Measurements from ENCODE around the gene GAP43.

GAP43 gene

DNA sequence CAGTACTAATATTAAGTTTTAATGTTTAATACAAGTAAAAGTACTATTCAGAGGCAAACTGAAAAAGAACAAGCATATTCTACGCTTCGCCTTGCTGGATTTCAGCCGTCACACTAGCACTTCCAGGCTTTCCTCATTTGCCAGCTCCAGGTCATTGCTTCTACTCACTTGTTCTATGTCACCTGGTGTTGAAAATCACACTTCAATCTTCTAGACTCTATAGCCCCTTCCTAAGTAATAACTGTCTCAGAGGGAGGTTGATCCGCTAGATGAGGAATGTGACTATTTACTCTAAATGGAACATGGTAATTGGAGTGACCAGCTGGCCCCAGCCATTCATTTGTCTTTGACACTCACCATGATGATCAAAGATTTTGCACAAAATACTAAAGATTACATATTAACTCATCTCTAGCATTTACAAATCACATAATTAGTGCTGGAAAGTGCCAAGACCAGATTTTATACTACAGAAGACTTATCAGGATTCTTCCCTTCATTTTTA, 92.0 kb downstream of the GAP43 start:
- Histone ChIP-seq H3K27me3 (ENCODE audit: control insufficient read depth, low read length) (peaks cover 11% of the 10 kb centered on the region; the same call in 1 of the 2 replicates), H3K4me3 (ENCODE audit: low read length) (no peak overlapping the region), H3K36me3 (ENCODE audit: control insufficient read depth, low read length) (no peaks in the 10 kb centered on the region), H3K4me2 (ENCODE audit: low read length) (no peak overlapping the region), H3F3A (ENCODE audit: control insufficient read depth, insufficient read depth) (no peaks in the 10 kb centered on the region), H3K79me2 (ENCODE audit: control insufficient read depth, low read length) (no peaks in the 10 kb centered on the region), H4K20me1 (ENCODE audit: control insufficient read depth, insufficient read depth, low read depth, low read length) (no peaks in the 10 kb centered on the region), H3K9me2 (replicated peaks; ENCODE audit: control insufficient read depth, low read length) (no peaks in the 10 kb centered on the region), H3K9me3 (ENCODE audit: control insufficient read depth, insufficient read depth, low read length) (no peaks in the 10 kb centered on the region), H3K27ac (ENCODE audit: low read depth, low read length) (no peak overlapping the region), H3K4me1 (ENCODE audit: control insufficient read depth, low read length) (no peaks in the 10 kb centered on the region)
- TF ChIP-seq, protein P1, sequence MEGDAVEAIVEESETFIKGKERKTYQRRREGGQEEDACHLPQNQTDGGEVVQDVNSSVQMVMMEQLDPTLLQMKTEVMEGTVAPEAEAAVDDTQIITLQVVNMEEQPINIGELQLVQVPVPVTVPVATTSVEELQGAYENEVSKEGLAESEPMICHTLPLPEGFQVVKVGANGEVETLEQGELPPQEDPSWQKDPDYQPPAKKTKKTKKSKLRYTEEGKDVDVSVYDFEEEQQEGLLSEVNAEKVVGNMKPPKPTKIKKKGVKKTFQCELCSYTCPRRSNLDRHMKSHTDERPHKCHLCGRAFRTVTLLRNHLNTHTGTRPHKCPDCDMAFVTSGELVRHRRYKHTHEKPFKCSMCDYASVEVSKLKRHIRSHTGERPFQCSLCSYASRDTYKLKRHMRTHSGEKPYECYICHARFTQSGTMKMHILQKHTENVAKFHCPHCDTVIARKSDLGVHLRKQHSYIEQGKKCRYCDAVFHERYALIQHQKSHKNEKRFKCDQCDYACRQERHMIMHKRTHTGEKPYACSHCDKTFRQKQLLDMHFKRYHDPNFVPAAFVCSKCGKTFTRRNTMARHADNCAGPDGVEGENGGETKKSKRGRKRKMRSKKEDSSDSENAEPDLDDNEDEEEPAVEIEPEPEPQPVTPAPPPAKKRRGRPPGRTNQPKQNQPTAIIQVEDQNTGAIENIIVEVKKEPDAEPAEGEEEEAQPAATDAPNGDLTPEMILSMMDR (IDR thresholded peaks at IDR 0.05; ENCODE audit: low read depth, low read length, poor library complexity, severe bottlenecking) = no peak
- TF ChIP-seq EZH2phosphoT487 (IDR thresholded peaks at IDR 0.05; ENCODE audit: borderline replicate concordance, low read length) = no peak

- Histone ChIP-seq H3K9me2 (replicated peaks; ENCODE audit: control insufficient read depth, low read length) (no peaks in the 10 kb centered on the region), H3K9me3 (ENCODE audit: control insufficient read depth, insufficient read depth, low read length) (no peaks in the 10 kb centered on the region), H3K27me3 (ENCODE audit: control insufficient read depth, low read length) (peaks cover 13% of the 10 kb centered on the region), H3F3A (ENCODE audit: control insufficient read depth, insufficient read depth) (no peaks in the 10 kb centered on the region), H3K4me1 (ENCODE audit: control insufficient read depth, low read length) (no peaks in the 10 kb centered on the region), H3K4me3 (ENCODE audit: low read length) (no peak overlapping the region), H4K20me1 (ENCODE audit: control insufficient read depth, insufficient read depth, low read depth, low read length) (no peaks in the 10 kb centered on the region), H3K36me3 (ENCODE audit: control insufficient read depth, low read length) (no peaks in the 10 kb centered on the region), H3K4me2 (ENCODE audit: low read length) (no peak overlapping the region), H3K27ac (ENCODE audit: low read depth, low read length) (no peak overlapping the region), H3K79me2 (ENCODE audit: control insufficient read depth, low read length) (no peaks in the 10 kb centered on the region)
- no peak for TF ChIP-seq EZH2phosphoT487 (IDR thresholded peaks at IDR 0.05; ENCODE audit: borderline replicate concordance, low read length)
- TF ChIP-seq, protein P1 (IDR thresholded peaks at IDR 0.05; ENCODE audit: low read depth, low read length, poor library complexity, severe bottlenecking) = no peak
These were observed 97.7 kb downstream of the GAP43 start for GRCh38 chr3:115720983-115721382.

DNA sequence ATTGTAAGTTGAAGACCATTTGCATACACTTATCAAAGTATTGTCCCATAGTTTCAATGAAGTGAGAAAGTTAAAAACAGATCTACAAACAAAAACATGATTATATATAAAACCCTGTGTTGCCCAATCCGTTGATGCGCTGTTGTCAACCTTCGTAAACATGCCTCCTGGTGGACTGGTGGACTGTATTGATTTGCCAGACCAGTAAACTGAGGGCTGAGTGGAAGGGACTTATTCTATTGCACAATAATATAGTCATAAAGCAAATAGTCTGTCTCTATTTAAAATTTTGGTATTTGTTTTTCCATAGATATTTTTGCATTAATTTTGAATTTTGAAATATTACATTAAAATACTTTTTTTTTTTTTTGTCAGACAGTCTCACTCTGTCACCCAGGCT, 102.5 kb downstream of the GAP43 start:
- Histone ChIP-seq H3F3A (ENCODE audit: control insufficient read depth, insufficient read depth) (no peaks in the 10 kb centered on the region), H3K36me3 (ENCODE audit: control insufficient read depth, low read length) (no peaks in the 10 kb centered on the region), H3K4me1 (ENCODE audit: control insufficient read depth, low read length) (no peaks in the 10 kb centered on the region), H4K20me1 (ENCODE audit: control insufficient read depth, insufficient read depth, low read depth, low read length) (no peaks in the 10 kb centered on the region), H3K9me3 (ENCODE audit: control insufficient read depth, insufficient read depth, low read length) (no peaks in the 10 kb centered on the region), H3K27ac (ENCODE audit: low read depth, low read length) (no peak overlapping the region), H3K79me2 (ENCODE audit: control insufficient read depth, low read length) (no peaks in the 10 kb centered on the region), H3K9me2 (replicated peaks; ENCODE audit: control insufficient read depth, low read length) (no peaks in the 10 kb centered on the region), H3K4me3 (ENCODE audit: low read length) (no peak overlapping the region), H3K4me2 (ENCODE audit: low read length) (no peak overlapping the region), H3K27me3 (ENCODE audit: control insufficient read depth, low read length) (peaks cover 9% of the 10 kb centered on the region)
- TF ChIP-seq EZH2phosphoT487 (IDR thresholded peaks at IDR 0.05; ENCODE audit: borderline replicate concordance, low read length) = no peak
- TF ChIP-seq, protein P1 (IDR thresholded peaks at IDR 0.05; ENCODE audit: low read depth, low read length, poor library complexity, severe bottlenecking) = no peak
